ENCODE measurements around the gene FKBP2.

The FKBP2 gene

DNA sequence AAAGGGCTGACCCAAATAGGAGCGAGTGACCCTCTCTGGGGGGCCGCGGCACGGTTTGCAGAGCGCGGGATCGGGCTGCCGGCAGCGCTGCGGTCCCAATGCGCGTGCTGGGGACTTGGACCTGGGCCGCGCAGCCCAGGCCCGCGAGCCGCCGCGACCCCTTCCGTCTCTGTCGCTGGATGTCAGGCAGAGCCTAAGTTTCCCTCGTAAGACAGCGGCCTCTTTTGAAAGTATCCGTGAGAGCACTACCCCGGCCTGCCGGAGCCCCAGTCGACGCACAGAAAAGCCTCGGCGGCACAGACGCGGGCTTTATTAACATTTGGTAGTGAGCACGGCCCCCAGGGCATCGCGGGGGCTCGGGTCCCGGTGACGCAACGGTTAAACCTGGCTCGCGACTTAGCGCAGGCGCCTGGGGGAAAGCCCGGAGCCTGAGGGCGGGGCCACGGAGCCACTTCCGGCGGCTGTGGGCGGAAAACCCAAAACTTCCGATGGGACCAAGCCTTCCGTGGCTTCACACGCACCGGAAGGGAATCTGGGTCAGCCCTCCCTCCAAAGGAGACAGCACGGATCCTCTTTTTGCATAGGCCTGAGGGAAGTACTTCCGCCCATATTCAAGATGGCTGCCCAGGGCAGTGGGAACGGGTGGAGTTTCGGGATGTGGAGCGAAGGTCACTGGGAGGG is 28.8 kb downstream of the FKBP2 start:
- FAIRE-seq (no peak), DNase-seq (ENCODE audit: insufficient read length, low spot score) (no peak)
- TF ChIP-seq, protein P1, sequence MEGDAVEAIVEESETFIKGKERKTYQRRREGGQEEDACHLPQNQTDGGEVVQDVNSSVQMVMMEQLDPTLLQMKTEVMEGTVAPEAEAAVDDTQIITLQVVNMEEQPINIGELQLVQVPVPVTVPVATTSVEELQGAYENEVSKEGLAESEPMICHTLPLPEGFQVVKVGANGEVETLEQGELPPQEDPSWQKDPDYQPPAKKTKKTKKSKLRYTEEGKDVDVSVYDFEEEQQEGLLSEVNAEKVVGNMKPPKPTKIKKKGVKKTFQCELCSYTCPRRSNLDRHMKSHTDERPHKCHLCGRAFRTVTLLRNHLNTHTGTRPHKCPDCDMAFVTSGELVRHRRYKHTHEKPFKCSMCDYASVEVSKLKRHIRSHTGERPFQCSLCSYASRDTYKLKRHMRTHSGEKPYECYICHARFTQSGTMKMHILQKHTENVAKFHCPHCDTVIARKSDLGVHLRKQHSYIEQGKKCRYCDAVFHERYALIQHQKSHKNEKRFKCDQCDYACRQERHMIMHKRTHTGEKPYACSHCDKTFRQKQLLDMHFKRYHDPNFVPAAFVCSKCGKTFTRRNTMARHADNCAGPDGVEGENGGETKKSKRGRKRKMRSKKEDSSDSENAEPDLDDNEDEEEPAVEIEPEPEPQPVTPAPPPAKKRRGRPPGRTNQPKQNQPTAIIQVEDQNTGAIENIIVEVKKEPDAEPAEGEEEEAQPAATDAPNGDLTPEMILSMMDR (IDR thresholded peaks at IDR 0.05; ENCODE audit: insufficient read depth, missing control alignments), result no peak

- FAIRE-seq (no peak), DNase-seq (ENCODE audit: insufficient read length, low spot score) (no peak)
- TF ChIP-seq, protein P1 (IDR thresholded peaks at IDR 0.05; ENCODE audit: insufficient read depth, missing control alignments), result no peak
These were observed 34.3 kb downstream of the FKBP2 start for GRCh38 chr11:64275031-64275800.

DNA sequence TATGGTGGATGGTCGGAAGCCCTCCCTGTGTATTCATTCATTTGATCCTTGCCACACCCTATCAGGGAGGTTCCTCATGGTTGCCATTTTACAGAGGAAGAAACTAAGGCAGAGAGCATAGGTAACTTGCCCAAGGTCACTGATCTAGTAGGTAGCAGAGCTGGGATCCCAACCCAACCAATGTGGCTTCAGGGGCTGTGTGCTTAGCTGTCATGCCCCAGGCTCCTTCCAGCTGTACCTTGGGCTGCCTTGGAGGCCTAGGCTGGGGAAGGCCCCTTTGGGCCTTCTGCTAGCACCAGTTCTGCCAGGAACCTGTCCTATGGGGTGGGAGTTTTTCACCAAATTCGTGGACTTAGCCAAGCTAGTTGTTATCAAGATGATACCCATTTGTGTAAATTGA is 34.9 kb downstream of the FKBP2 start:
- TF ChIP-seq, protein P1 (IDR thresholded peaks at IDR 0.05; ENCODE audit: insufficient read depth, missing control alignments), result no peak
- FAIRE-seq, result no peak
- no peak for DNase-seq (ENCODE audit: insufficient read length, low spot score)

- TF ChIP-seq, protein P1 (IDR thresholded peaks at IDR 0.05; ENCODE audit: insufficient read depth, missing control alignments), result no peak
- FAIRE-seq (no peak), DNase-seq (ENCODE audit: insufficient read length, low spot score) (no peak)
These were observed 35.9 kb downstream of the FKBP2 start for GRCh38 chr11:64276653-64277431.

GRCh38 chr11:64278576-64279190 is 37.8 kb downstream of the FKBP2 start:
- FAIRE-seq (no peak), DNase-seq (ENCODE audit: insufficient read length, low spot score) (no peak)
- TF ChIP-seq, protein P1 (IDR thresholded peaks at IDR 0.05; ENCODE audit: insufficient read depth, missing control alignments), result no peak

DNA sequence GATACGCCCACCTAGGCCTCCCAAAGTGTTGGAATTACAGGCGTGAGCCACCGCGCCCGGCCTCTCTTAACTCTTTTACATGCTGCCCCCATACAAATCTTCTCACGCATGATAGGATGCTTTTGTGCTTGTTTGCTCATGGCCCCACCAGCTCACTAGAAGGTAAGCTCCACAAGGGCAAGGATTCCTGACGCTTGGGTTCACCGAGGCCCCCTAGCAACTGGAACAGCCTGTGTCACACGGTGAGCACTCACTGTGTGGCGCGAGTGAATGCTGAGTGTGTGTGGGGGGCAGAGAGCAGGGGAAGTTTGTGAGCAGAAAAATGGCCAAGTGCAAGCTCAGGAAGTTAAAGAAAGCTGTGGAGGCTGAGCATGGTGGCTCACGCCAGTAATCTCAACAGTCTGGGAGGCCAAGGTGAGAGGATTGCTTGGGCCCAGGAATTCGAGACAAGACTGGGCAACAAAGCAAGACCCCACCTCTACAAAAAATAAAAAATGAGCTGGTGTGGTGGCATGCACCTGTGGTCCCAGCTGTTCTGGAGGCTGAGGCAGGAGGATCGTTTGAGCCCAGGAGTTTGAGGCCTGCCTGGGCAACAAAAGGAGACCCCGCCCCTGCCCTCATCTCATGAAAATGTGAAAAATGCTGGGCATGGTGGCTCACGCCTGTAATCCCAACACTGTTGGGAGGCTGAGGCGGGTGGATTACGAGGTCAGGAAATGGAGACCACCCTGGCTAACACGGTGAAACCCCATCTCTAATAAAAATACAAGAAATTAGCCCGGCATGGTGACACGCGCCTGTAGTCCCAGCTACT is 41.3 kb downstream of the FKBP2 start:
- no peak for DNase-seq (ENCODE audit: insufficient read length, low spot score)
- no peak for FAIRE-seq
- TF ChIP-seq, protein P1 (IDR thresholded peaks at IDR 0.05; ENCODE audit: insufficient read depth, missing control alignments), result no peak

Data from D721Med (cell line).